HUES48 (cell line): ENCODE results near the gene RPS5.
"Not testable (repeated sequence)": the region's sequence is repeated elsewhere in the genome, so short reads cannot be mapped to it uniquely, and the experiment has no call there.

Source experiments
- H3K27ac ChIP-seq: one replicate; pipeline ENCODE4 v1.7.0; 2013; ENCODE audit warnings: low read depth, low read length, inconsistent platforms
- H3K27me3 ChIP-seq: 2 replicates; pipeline ENCODE4 v1.6.1; 2013; ENCODE audit warnings: mild to moderate bottlenecking, low read length; ENCODE audit not compliant: control insufficient read depth, insufficient read depth
- H3K36me3 ChIP-seq: 2 replicates; pipeline ENCODE4 v1.6.1; 2013; ENCODE audit warnings: low read length; ENCODE audit not compliant: control insufficient read depth, insufficient read depth
- H3K4me1 ChIP-seq: 2 replicates; pipeline ENCODE4 v1.6.1; 2013; ENCODE audit warnings: mild to moderate bottlenecking, low read length; ENCODE audit not compliant: control insufficient read depth, insufficient read depth
- H3K4me3 ChIP-seq: 2 replicates; pipeline ENCODE4 v1.5.1; 2013; ENCODE audit warnings: mild to moderate bottlenecking, low read depth, low read length
- H3K9ac ChIP-seq: 2 replicates; pipeline ENCODE4 v1.6.1; 2013; ENCODE audit warnings: mild to moderate bottlenecking, low read depth, low read length, moderate library complexity
- H3K9me3 ChIP-seq: 2 replicates; pipeline ENCODE4 v1.6.1; 2013; ENCODE audit warnings: low read length; ENCODE audit not compliant: control insufficient read depth, insufficient read depth

RPS5 gene

GRCh38 chr19:58386576-58387337 is at the start of gene RPS5:
Gene RPS5 (plus strand): TSS chr19:58387269. CDS start chr19:58388138, 869 bp downstream.
- Histone ChIP-seq H3K9me3 (no peaks in the 10 kb centered on the region), H3K4me3 (peak within 1 kb of the TSS; percentile 75), H3K36me3 (peaks cover 36% of the 10 kb centered on the region), H3K9ac (peak within 1 kb of the TSS; percentile 97), H3K4me1 (peaks cover 8% of the 10 kb centered on the region), H3K27ac (peak within 1 kb of the TSS; percentile 100), H3K27me3 (no peaks in the 10 kb centered on the region)

DNA sequence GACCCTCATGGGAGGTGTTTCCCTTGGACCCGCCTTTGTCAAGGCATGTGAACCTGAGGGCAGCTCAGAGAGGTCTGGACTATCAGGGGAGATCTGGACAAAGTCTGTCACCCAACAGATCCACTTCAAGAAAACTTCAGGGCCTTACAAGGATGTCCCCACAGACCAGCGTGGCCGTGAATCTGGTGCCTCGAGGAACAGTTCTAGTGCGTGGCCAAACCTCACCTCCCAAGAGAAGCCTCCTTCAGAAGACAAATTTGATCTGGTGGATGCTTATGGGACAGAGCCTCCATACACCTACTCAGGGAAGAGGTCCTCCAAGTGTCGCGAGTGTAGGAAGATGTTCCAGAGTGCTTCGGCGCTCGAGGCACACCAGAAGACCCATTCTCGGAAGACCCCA is 48.7 kb upstream of the RPS5 start:
- Histone ChIP-seq H3K27me3 (no peaks in the 10 kb centered on the region), H3K36me3 (peaks cover 10% of the 10 kb centered on the region; the same call in 1 of the 2 replicates), H3K9me3 (no peaks in the 10 kb centered on the region), H3K9ac (no peak overlapping the region), H3K4me3 (no peak overlapping the region), H3K27ac (no peak overlapping the region), H3K4me1 (no peaks in the 10 kb centered on the region)

- Histone ChIP-seq H3K36me3 (peaks cover 10% of the 10 kb centered on the region; the same call in 1 of the 2 replicates), H3K27me3 (no peaks in the 10 kb centered on the region), H3K27ac (no peak overlapping the region), H3K4me3 (no peak overlapping the region), H3K4me1 (no peaks in the 10 kb centered on the region), H3K9ac (no peak overlapping the region), H3K9me3 (no peaks in the 10 kb centered on the region)
Observed at GRCh38 chr19:58338825-58339558, 48.1 kb upstream of the RPS5 start.

GRCh38 chr19:58345558-58345957 is 41.5 kb upstream of the RPS5 start:
- no peaks in the 10 kb centered on the region; the same call in 1 of the 2 replicates for H3K36me3 ChIP-seq

DNA sequence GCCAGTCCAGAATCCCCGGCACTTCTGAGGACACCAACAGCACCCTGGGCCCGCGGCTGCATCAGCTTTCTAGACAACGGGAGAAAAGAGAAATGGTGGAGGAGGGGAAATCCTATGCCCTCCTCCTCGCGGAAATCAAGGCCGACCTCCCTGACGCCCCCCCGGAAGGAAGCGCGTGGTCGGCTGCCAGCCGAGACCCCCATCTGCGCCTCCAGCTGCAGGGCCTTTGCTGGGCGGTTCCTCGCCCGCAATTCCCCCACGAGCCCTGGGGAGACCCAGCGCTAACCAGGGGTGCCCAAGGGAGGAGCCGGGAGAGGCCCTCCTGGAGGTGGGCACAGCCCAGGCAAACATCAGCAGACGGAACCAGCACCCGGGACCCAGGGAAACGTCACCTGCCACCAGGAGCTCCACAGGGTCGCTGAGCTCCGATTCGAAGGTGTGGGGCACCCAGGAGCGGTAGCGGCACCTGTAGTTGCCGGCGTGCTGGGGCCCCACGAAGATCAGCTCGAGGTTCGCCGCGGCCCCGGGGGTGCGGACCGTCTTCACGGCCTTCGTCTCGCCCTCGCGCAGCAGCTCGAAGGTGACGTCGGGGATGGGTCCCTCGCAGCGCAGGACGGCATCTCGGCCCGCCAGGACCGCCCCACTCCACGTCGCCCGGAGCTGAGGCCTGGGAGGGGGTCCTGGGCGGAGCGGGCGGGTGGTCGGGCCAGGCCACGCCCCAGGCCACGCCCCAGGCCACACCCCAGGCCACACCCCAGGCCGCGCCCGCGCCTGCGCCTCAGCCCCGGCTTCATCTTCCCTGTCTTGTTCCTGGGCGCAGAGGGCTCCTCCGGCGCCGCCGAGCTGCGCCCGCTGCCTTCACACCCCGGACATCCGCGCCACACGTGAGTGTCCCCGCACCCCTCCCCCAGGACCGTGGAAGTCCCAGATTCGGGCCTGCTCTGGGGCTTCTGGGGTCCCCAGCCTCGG is 39.8 kb upstream of the RPS5 start:
- Histone ChIP-seq H3K9ac (no peak overlapping the region; the same call in 1 of the 2 replicates), H3K36me3 (no peaks in the 10 kb centered on the region; the same call in 1 of the 2 replicates), H3K27me3 (peaks cover 9% of the 10 kb centered on the region), H3K9me3 (no peaks in the 10 kb centered on the region), H3K4me1 (no peaks in the 10 kb centered on the region), H3K27ac (no peak overlapping the region), H3K4me3 (peak overlapping the region; percentile 92)

More at GRCh38 chr19:58345558-58345957, 41.5 kb upstream of the RPS5 start:
- Histone ChIP-seq H3K4me3 (no peak overlapping the region), H3K9me3 (no peaks in the 10 kb centered on the region), H3K27me3 (peaks cover 9% of the 10 kb centered on the region), H3K4me1 (no peaks in the 10 kb centered on the region), H3K27ac (no peak overlapping the region), H3K9ac (no peak overlapping the region)

DNA sequence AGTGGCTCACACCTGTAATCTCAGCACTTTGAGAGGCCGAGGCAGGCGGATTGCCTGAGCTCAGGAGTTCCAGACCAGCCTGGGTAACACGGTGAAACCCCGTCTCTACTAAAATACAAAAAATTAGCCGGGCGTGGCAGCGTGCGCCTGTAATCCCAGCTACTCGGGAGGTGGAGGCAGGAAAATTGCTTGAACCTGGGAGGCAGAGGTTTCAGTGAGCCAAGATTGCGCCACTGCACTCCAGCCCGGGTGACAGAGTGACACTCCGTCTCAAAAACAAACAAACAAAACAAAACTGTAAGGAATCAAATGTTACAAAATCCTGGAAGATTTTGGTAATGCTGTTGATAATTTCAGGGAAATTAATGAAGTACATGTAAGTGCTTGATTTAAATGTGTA is 39.0 kb upstream of the RPS5 start:
- H3K9me3 ChIP-seq, H3K27me3 ChIP-seq, H3K9ac ChIP-seq, H3K36me3 ChIP-seq, H3K27ac ChIP-seq, H3K4me1 ChIP-seq: not testable (repeated sequence)
- H3K4me3 ChIP-seq = peak overlapping the region; percentile 92

DNA sequence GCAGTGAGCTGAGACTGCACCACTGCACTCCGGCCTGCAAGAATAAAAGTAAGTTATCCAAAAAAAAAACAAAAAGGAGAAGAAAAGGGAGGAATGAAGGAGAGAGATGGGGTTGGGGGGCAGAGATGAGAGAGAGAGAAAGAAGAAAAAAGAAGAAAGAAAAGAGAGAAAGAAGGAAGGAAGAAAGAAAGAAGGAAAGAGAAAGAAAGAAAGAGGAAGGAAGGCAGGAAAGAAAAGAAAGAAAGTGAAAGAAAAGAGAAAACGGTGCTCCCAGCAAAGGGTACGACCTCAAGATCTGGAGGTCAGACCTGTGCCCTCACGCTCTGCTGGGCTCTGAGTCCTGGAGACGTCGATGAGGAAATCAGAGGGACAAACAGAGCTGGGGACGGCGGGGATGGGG is 37.5 kb upstream of the RPS5 start:
- Histone ChIP-seq H3K4me1 (no peaks in the 10 kb centered on the region), H3K4me3 (no peak overlapping the region), H3K9me3 (no peaks in the 10 kb centered on the region), H3K36me3 (no peaks in the 10 kb centered on the region; the same call in 1 of the 2 replicates), H3K27ac (no peak overlapping the region), H3K27me3 (peaks cover 9% of the 10 kb centered on the region), H3K9ac (no peak overlapping the region)

- no peaks in the 10 kb centered on the region for H3K4me1 ChIP-seq
- no peak overlapping the region for H3K4me3 ChIP-seq
- H3K36me3 ChIP-seq = no peaks in the 10 kb centered on the region; the same call in 1 of the 2 replicates
- H3K9ac ChIP-seq = no peak overlapping the region
- H3K27ac ChIP-seq = no peak overlapping the region
- peaks cover 9% of the 10 kb centered on the region for H3K27me3 ChIP-seq
- no peaks in the 10 kb centered on the region for H3K9me3 ChIP-seq
Observed at GRCh38 chr19:58350001-58350861, 36.8 kb upstream of the RPS5 start.

DNA sequence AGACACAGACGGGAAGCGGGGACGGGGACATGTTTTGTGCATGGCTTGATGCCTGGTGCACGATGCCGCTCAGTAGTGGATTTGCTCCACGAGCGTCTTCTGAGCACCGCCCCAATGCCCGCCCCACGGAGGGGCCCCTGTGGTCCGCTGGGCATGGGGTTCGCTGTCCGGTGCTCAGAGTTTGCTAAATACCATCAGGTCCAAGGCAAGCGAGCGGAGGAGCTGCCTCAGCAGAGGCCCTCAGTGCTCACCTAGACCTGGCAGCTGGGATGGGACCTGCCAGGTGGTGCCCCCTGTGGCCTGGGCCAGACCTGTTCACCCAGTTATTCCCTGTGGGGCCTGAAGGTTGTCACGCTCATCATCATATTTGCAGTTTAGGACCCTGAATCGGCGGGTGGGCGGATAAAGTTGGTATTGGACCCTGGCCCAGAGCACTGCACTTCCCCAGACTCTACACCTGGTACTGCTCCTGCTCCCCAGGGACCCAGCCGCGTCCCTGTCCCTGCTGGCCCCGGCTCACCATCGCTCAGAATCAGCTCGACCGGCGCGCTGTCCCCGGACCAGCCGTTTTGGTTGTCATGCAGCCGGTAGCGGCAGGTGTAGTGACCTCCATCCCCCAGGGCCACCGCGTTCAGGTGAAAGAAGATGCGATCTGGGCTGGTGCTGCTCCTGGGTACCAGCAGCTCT is 36.1 kb upstream of the RPS5 start:
- no peak overlapping the region for H3K4me3 ChIP-seq
- H3K4me1 ChIP-seq = no peaks in the 10 kb centered on the region
- no peak overlapping the region for H3K9ac ChIP-seq
- no peaks in the 10 kb centered on the region for H3K36me3 ChIP-seq
- H3K27me3 ChIP-seq = peaks cover 9% of the 10 kb centered on the region
- H3K9me3 ChIP-seq = no peaks in the 10 kb centered on the region
- H3K27ac ChIP-seq = no peak overlapping the region
